Stimulated activated CD8-positive, alpha-beta memory T cell treated with anti-CD3 and anti-CD28 coated beads, Interleukin-12 subunit alpha, Interleukin-12 subunit beta, amount 100 ng/mL, for 4 hours (primary cell): ENCODE data around the gene STK38.
"Not testable (repeated sequence)": the region's sequence is repeated elsewhere in the genome, so short reads cannot be mapped to it uniquely, and the experiment has no call there.

Source experiments
- DNase-seq: peaks from one replicate; pipeline ENCODE4 v3.0.0-alpha.2; 2020; ENCODE audit warnings: low read depth

Gene STK38

DNA sequence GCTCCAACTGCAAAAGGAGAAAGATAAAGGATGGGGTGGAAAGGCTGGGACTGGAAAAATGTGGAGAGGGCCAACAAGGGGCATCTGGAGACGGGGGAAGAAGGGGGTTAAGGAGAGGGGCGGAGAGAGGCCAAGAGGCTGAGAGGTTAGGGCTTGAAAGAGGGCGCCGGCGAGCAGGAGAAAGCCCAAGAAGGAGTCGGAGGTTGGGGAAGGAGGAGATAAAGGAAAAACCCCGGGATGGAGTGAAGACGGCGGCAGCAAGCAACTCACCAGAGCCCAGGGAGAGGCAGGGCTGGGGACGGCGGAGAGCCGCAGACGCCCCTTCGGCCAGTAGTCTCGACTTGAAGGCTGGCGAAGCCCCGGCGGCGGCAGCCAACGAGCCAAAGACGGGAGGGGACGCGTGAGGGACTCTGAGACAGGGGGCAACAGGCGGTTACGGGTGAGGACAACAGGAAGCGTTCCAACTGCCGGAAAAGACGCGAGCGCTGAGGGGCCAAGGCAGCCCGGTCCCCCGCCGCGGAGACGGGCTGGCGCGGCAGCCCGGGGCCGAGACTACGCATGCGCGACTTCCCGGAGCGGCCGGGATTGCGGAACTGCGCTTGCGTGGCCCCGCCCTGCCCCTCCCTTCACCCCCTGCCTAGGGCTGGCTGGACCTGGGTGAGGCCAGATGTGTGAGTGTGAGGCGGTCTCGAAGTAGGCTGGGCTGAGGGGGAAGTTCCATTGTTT, at the start of gene STK38:
Gene STK38, minus strand, starts transcription at position 560 of the 726 bp plus-strand sequence. CDS start 7,277 bp downstream, outside the sequence.
- peak; percentile 93 for DNase-seq

DNA sequence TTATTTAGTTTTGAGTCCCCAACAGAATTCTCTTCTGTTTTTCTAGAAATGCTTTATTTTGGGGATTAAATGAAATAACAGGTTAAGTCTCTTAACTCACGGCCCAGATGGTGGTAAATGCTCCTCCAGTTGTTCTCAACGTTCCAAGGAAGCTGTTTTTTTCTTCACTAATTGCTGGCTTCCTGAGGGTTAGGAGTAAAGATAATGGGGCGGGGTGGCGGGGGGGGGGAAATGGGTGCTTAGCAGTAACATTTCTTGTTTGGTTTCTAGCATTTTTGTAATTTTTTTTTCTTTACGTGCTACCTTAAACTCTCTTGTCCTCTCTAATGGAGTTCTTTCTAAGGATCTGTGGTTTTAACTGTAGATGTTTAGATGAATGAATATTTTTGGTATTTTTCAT, 49.1 kb upstream of the STK38 start:
- DNase-seq, result no peak

DNA sequence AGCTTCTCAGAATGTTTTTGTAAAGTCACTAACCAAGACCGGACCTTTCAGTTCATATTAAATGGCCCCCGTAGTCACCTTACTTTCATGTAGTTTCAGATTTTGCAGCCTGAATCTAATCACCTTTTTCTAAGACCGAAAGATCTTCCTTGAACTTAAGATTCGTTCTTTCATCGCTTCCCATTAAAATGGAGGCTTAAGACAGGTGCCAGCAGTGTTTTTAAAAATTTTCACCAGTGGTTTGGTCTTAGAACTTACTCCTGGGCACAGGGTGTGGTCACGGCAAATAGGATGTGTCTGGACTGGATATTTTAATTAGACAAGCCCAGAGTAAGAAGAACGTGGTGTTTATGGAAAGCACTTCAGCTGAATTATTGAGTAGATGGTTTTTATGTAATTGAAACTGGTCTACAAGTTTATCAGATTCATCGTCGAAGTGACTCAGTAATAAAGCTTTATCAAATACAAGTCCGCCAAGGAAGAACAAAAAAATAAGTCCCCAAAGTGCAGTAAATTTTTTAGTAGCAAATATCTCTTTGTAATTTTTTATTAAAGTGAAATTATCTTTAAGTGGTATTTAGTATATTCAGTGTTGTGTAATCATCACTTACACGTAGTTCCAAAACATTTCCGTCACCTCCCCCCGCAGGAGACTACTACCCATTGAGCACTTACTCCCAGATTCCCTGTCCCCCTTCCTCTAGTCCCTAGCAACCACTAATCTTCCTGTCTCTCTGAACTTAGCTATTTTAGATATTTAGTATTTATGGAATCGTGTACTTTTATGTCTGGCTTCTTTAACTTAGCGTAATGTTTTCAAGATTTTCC, 47.8 kb upstream of the STK38 start:
- no peak for DNase-seq

DNA sequence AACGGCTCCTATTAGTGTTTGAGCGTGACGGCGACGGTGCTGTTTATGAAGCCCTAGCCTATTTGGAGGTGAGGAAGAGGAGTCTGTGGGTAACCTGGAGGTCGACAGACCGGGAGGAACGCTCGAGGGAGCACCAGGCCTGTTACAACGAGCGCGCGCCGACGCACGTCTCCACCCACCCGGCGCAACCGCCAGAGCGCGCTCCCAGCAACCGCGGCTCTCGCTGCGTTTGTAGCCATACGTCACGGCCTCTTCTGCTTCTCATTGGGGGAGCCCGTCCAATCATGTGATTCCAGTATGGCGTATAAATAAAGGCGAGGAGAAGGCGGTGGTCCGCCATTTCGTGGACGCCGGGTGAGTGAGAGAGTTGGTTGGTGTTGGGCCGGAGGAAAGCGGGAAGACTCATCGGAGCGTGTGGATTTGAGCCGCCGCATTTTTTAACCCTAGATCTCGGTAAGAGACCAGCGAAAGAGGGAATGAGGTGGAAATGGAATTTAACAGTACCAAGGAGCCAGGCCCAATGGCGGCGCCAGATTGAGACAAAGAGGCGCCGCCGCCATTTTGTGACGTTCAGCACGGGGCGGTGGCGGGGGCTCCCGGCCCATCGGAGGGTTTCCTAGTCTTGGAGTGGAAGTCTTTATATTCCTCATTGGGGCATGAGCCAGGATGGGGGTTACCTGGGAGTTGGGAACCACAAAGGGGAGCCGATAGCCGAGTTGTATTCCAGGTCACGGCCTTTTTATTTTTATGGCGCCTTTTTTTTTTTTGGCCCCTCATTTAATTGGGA, 46.9 kb upstream of the STK38 start, which contains the start of gene SRSF3:
Gene SRSF3, plus strand, starts transcription at position 334 of the 787 bp plus-strand sequence. CDS start 2,401 bp downstream, outside the sequence.
- DNase-seq, result peak; percentile 92

DNA sequence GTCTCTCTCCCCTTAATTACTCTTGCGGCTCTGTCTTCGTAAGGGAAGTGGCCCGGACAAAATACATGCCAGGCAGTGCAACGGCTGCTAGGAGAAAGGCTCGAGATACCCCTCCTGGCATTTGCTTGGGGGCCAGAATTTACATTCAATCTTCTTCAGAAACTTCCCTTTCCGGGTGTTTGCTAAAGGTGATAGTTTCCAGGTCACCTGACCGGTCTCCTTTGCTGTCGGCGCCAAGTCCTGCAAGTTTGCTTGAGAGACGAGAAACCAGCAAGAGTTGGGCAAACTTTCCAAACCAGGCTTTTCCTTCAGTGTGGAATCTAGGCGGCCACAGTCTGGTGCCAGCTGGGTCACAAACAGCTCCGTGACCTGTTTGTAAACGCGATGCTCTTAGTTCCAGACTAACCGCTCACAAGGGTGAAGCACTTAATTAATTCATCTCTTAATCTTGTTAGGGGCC, 46.3 kb upstream of the STK38 start:
- peak; percentile 25 for DNase-seq

DNA sequence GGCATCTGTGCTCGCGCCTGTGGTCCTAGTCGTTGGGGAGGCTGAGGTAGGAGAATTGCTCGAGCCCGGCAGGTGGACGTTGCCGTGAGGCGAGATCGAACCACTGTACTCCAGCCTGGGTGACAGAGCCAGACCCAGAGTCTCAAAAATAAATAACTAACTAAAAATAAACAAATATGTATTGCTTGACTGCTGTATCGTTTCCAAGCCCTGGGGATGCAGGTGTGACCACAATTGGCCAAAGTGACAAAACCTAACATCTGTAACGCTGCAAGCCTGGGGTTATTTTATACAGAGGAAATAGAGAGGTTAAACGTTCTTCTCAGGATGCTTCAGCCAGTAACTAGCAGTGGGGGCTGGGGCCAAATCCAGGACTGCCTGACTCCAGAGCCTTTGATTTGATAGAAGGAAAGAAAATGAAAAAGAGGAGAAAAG, 45.0 kb upstream of the STK38 start:
- no peak for DNase-seq

DNA sequence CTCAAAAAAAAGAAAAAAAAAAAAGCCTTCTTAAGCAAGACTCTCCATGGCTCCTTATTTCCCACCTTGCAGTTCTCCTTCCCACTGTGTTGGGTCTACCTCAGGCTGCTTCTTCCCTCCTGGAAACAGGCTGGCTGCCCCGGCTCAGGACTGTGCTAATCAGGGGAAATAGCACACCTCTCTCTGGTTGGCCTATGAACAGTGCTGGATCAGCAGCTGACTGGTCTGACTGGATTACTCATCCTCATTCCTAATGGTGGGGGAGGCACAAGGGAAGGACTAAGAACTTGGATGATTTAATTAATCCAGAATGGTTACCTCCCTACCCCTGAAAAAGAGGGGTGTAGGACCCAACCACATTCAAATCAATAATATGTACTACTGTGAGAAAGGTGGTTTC, 43.0 kb upstream of the STK38 start:
- no peak for DNase-seq

DNA sequence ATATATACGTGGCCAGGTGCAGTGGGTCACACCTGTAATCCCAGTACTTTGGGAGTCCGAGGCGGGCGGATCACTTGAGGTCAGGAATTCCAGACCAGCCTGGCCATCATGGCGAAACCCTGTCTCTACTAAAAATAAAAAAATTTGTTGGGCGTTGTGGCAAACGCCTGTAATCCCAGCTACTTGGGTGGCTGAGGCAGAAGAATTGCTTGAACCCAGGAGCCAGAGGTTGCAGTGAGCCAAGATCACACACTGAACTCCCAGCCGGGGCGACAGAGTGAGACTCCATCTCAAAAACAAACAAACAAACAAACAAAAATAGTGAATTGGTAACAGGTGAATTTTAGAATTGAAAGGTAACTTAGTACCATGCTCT, 41.7 kb upstream of the STK38 start:
- not testable (repeated sequence) for DNase-seq

DNA sequence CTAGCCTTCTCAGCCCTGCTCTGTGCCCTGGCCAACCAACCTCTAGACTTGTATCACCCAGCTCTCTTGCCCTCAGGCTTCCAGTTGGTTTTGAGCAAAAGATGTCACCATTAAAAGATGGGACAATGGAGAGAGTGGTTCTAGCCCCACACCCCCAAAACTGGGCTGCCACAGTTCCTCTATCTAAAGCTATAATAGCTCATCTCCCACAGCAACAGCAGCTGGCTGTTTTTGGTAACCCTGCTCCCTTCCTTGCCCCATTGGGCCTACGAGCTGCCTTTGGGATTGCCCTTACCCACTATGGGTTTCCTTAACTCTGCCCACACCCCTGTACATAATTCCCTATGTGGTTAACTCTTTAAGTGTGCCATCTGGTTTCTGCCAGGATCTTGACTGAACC, 39.3 kb upstream of the STK38 start:
- DNase-seq, result no peak

DNA sequence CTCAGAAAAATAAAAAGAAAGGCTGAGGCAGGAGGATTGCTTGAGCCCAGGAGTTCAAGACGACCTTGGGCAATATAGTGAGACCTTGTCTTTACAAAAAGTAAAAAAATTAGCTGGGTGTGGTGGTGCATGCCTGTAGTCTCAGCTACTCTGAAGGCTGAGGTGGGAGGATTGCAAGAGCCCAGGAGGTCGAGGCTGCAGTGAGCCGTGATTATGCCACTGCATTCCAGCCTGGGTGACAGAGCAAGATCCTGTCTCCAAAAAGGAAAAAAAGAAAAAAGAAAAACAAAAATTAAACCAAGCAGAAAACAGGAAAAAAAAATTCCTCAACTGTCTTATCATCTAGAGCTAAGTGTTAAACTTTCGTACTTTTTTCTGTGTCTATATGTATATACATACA, 34.4 kb upstream of the STK38 start:
- DNase-seq, result no peak

DNA sequence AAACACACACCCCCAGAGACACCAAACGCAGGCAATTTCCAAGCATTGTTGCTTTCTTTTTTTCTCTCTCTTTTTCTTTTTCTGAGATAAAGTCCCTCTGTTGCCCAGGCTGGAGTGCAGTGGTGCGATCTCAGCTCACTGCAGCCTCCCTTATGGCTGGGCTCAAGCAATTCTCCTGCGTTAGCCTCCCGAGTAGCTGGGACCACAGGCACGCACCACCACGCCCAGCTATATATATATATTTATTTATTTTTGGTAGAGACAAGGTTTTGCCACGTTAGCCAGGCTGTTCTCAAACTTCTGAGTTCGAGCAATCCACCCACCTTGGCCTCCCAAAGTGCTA, 32.9 kb upstream of the STK38 start:
- no peak for DNase-seq

DNA sequence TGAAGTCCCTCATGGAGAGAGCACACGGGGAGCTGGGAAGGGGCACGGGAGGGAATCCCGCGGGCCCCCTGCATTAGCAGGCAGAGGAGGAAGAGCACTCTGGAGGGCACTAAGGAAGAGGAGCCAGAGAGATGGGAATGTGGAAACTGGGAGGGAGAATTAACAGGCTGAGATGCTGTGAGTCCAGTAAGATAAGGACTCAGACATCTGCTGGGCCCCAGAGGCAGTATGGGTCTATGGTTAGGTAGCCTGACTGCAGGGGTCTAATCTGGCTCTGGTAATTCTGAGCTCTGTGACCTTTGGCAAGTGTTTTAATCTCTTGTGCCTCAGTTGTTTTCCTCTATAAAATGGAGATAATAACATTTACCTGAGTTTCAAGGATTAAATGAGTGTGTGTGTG, 31.2 kb upstream of the STK38 start:
- DNase-seq, result no peak

DNA sequence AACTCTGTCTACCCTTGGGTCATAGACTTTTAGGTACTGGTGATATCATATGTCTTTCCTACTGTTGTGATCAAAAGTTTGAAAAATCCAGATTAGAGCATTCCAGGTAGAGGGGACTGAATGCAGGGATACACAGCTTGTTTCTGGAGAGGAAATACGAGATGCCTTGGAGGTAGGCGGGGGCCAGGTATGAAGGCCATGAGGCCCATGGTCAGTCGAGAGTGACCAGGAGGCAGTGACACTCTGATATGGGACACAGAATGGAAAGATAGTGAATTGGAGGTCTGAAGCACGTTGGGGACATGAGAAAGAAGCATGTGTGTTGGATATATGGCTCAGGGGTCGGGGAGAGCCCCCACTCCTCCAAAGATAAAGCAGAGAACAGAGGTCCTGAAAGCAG, 30.8 kb upstream of the STK38 start:
- DNase-seq, result no peak

DNA sequence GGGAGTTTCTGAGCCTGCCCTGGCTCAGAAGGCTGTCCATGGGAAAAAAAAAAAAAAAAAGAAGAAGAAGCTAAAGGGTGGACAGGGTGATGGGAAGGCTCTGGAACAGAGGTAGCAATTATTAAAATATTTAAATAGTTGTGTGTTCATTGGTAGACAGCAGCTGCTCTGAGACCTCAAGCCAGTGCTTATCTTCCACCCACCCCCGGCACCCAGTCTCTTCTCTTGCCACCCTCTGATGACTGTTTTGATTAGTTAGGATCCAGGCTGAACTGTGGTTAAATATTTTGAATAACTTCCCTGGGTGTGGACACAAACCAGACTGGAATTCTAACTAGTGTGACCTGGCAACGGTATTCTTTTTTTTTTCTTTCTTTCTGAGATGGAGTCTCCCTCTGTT, 30.0 kb upstream of the STK38 start:
- DNase-seq, result no peak

DNA sequence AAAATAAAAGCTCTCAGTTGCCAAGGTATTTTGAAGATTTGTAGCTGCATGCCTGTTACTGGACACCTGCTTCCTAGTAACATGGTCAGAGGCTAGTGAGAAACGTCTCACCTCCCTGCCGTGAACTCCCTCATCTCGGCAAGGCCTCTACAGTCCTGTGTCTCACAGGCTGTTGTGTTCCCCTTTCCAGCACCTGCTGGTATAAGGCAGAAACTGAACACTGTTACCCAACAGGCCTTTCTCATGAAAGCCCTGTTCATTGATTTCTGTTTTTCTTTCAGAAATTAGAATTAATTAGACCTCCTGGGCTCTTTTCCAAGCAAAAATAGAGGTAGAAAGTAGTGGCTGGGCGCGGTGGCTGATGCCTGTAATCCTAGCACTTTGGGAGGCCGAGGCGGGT, 29.3 kb upstream of the STK38 start:
- DNase-seq, result no peak

DNA sequence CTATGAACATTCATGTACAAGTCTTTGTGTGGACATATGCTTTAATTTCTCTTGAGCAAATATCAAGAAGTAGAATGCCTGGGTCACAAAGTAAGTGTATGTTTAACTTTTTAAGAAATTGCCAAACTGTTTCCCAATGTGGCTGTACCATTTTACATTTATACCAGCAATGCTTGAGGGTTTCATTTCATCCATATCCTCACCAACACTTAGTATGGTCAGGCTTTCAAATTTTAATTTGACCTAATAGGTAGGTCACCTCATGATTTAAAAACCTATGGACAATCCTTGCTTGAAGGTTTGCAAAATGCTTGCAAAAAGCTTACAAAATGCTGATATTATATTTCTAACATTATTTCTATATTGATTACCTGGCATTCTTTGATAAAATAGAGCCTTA, 27.4 kb upstream of the STK38 start:
- no peak for DNase-seq

DNA sequence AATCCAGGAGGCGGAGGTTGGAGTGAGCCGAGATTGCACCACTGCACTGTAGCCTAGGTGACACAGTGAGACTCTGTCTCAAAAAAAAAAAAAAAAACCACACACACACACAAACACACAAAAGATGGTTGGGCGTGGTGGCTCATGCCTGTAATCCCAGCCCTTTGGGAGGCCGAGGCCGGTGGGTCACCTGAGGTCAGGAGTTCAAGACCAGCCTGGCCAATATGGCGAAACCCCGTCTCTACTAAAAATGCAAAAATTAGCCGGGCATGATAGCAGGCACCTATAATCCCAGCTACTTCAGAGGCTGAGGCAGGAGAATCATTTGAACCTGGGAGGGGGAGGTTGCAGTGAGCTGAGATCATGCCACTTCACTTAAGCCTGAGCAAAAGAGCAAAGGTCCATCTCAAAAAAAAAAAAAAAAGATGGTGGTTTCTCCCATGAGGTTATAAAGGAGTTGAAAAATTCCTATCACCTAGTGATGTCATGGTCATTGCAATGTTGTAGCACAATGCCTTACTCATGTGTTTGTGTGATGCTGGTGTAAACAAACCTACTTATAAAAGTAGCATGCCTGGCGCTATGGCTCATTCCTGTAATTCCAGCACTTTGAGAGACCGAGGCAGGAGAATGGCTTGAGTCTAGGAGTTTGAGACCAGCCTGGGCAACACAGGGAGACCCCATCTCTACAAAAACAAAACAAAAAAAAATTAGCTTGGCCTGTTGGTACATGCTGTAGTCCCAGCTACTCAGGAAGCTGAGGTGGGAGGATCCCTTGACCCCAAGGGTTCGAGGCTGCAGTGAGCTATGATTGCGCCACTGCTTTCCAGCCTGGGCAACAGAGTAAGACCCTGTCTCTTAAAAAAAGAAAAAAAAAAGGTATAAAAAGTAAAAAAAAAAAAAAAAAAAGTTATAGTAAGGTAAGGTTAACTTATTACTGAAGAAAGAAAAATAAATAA, 25.4 kb upstream of the STK38 start:
- DNase-seq, result not testable (repeated sequence)

DNA sequence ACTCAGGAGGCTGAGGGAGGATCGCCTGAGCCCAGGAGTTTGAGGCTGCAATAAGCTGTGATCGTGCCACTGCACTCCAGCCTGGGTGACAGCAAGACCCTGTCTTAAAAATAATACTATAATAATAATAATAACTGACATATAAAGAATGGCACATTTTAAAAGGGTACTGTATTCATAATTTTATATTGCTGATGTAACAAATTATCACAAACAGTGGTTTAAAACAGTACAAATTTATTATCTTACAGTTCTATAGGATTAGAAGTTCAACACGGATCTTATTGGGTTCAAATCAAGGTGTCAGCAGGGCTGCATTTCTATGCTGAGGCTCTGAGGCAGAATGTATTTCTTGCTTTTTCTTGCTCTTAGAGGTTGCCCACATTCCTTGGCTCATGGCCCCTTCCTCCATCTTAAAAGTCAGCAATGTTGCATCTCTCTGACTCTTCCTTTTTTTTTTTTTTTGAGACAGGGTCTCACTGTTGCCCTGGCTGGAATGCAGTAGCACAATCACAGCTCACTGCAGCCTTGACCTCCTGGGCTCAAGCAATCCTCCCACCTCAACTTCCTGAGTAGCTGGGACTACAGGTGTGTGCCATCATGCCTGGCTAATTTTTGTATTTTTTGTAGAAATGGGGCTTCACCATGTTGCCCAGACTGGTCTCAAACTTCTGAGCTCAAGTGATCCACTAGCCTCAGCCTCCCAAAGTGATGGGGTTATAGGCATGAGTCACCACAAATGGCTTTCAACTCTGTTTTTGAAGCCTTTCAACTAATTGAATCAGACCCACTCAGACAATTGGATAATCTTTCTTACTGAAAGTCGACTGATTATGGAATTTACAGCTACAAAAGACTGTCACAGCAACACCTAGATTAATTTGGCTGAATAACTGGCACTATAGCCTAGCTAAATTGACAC, 24.1 kb upstream of the STK38 start:
- no peak for DNase-seq

DNA sequence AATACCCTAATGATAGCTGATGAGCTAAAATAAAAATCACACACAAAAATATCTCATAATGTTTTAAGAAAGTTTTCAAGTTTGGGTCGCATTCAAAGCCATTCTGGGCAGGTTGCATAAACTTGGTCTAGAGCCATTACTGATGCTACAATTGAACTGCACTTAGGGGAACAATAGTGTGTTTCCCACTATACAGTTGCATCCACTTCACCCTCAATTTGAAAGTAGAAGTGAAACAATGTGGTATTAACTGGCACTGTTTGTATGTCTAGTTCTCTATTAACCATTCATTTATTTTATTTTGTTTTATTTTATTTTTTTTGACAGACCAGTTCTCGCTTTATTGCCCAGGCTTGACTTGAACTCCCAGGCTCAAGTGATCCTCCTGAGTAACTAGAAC, 23.0 kb upstream of the STK38 start:
- no peak for DNase-seq

DNA sequence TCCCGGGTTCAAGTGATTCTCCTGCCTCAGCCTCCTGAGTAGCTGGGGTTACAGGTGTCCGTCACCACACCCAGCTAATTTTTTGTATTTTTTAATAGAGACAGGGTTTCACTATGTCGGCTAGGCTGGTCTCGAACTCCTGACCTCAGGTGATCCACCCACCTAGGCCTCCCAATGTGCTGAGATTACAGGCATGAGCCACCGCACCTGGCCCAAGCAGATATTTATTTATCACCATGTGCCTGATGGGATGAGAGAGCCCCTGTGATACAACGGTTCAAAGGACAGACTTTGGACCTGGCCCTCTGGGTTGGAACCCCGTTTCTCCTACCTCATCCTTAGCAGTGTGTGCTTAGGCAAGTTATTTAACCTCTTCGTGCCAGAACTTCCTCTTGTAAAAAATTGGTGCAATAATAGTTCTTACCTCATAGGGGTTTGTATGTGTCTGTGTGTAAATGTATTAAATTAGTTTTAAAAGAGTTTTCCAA, 19.2 kb upstream of the STK38 start:
- no peak for DNase-seq
